ENCODE measurements around the gene RPL7A.

- TF ChIP-seq POLR2A (IDR thresholded peaks at IDR 0.05) = no peak
- no peak for TF ChIP-seq CTCF (IDR thresholded peaks at IDR 0.05)
- no peak for TF ChIP-seq EP300 (IDR thresholded peaks at IDR 0.05)
These were observed 52.3 kb downstream of the RPL7A start for GRCh38 chr9:133400292-133400691.

All from tibial nerve (tissue), 4 donors.